Ovary (tissue), 9 donors: ENCODE data around the gene DSCAM. TPM values are rescaled to one million over a fixed set of nuclear protein-coding genes. Genes with fewer than 3 reads are reported as not detected.

ENCODE experiments used
- DNase-seq, 5 donors: peaks; one replicate each; pipeline ENCODE4 v3.0.0-alpha.2; 2019 to 2020
- H3K27ac ChIP-seq, 2 donors: fragments of 200-600 bp; one replicate each; pipeline versions ENCODE4 v1.5.1 to v1.8.0; 2019 to 2022
- H3K27me3 ChIP-seq: fragments of 200-600 bp; one replicate; pipeline ENCODE4 v1.8.0; 2022
- H3K36me3 ChIP-seq: fragments of 200-600 bp; sonication (generic); one replicate; pipeline ENCODE4 v1.5.1; 2019
- H3K4me1 ChIP-seq: one replicate; pipeline ENCODE4 v1.8.1; 2013; ENCODE audit warnings: mild to moderate bottlenecking, moderate library complexity; ENCODE audit not compliant: insufficient read depth
- H3K4me3 ChIP-seq: fragments of 200-600 bp; sonication (generic); one replicate; pipeline ENCODE4 v1.5.1; 2017
- H3K9me3 ChIP-seq, 2 donors: fragments of 200-600 bp in 1 of 2; sonication (generic) in 1 of 2; one replicate each; pipeline versions ENCODE4 v1.5.1 to v1.8.1; 2013 to 2019; ENCODE audit warnings: mild to moderate bottlenecking in 1 of 2, moderate library complexity in 1 of 2
- EP300 ChIP-seq: sonication (generic); formaldehyde crosslinking; IDR thresholded peaks from one replicate; pipeline ENCODE4 v1.6.1; 2017; ENCODE audit warnings: antibody characterized with exemption
- POLR2A ChIP-seq: fragments of 450-650 bp; IDR thresholded peaks from one replicate; pipeline ENCODE4 v1.6.1; 2017; ENCODE audit warnings: antibody characterized with exemption, mild to moderate bottlenecking, moderate library complexity
- WGBS, 3 donors: extraction: QIAGEN DNeasy Blood & Tissue Kit in 1 of 3; methylation state at CpG; one replicate each; pipeline versions ENCODE4 v1.1.5 to v1.1.7; 2013 to 2017; 5-methylcytosine and 5-hydroxymethylcytosine counted together
- intact Hi-C, 4 donors: fragments of 100-400 bp; cut with DNase I; formaldehyde crosslinking; loops; one replicate each; pipeline versions ENCODE4 v1.11.0 to v1.15.1; 2022 to 2023
- polyA plus RNA-seq, 2 donors: library from polyadenylated mRNA; stranded (reverse); fragments of 200-250 nt in 1 of 2; fragments of 350-450 nt in 1 of 2; fragmentation: Illumina TruSeq in 1 of 2; extraction: RNeasy Lipid Tissue Mini Kit (QIAGEN cat#74804) in 1 of 2; gene quantifications; one replicate each; pipeline ENCODE4 v1.2.3, GENCODE V29; 2013 to 2014
- total RNA-seq, 7 donors: library from RNA; depleted of rRNA in 2 of 7; stranded (reverse); fragments of >200 nt in 2 of 7; fragmentation: NEBNext Ultra II Directional in 3 of 7; extraction: Animal tissue kit (Norgen Biotek cat#: 25700) in 3 of 7; gene quantifications; one replicate each; pipeline versions ENCODE4 v1.1.0 to v1.2.4, GENCODE V29; 2016 to 2023
- TF ChIP-seq, protein P1 (sequence below), 3 donors: fragments of 450-650 bp in 2 of 3; fragments of 200-600 bp in 1 of 3; IDR thresholded peaks; one replicate each; pipeline versions ENCODE4 v1.5.1 to v1.8.0; 2016 to 2022; ENCODE audit warnings: antibody characterized with exemption in 3 of 3, mild to moderate bottlenecking in 1 of 3
- donor health status: DM: no; HTN: no; CAD: no; lungs with moderate emphysema.
- donor health status: DM: no; HTN: no; CAD: no.
- donor health status: Bipolar disorder and iron deficiency.
- donor health status: DM: yes; HTN: yes; CAD: no.
- donor health status: DM: no; HTN: no; CAD: no.
- donor health status: DM: yes; HTN: yes; CAD: no.

Gene DSCAM
- total and polyA plus RNA-seq, 9 donors, result under 0.01 to 0.12 (median 0.04) TPM; not detected in 5

DNA sequence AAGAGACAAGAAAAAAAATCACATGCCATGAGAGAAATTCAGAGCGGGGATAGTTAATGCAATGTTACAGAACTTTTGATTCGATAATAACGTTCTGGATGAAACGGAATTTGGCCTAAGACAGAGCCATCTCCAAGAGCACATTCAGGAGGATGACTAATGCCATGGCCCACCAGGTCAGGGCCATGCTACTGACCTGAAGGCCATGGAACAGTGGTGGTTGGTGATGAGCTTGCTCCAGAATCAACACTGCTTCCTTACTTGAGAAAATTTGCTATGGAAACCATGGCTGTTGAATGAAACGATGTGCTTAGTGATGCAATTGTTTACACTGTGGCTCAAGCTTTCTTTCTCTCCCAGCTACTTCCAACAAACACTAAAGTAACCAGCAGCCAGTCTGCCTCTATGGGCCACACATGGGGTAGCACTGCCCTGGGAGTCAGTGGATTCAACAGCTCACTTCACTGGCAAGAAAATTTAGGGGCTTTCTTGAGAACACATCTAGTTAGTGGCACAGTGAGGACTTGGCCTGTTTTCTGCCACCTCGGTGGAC is 680.6 kb downstream of the DSCAM start:
- no peaks in the 10 kb centered on the region for H3K9me3 ChIP-seq
- no peaks in the 10 kb centered on the region for H3K36me3 ChIP-seq
- H3K27me3 ChIP-seq, result no peaks in the 10 kb centered on the region
- TF ChIP-seq, protein P1, sequence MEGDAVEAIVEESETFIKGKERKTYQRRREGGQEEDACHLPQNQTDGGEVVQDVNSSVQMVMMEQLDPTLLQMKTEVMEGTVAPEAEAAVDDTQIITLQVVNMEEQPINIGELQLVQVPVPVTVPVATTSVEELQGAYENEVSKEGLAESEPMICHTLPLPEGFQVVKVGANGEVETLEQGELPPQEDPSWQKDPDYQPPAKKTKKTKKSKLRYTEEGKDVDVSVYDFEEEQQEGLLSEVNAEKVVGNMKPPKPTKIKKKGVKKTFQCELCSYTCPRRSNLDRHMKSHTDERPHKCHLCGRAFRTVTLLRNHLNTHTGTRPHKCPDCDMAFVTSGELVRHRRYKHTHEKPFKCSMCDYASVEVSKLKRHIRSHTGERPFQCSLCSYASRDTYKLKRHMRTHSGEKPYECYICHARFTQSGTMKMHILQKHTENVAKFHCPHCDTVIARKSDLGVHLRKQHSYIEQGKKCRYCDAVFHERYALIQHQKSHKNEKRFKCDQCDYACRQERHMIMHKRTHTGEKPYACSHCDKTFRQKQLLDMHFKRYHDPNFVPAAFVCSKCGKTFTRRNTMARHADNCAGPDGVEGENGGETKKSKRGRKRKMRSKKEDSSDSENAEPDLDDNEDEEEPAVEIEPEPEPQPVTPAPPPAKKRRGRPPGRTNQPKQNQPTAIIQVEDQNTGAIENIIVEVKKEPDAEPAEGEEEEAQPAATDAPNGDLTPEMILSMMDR (IDR thresholded peaks at IDR 0.05), result no peak
- no peak for TF ChIP-seq POLR2A
- no peak for TF ChIP-seq EP300
- WGBS, 3 donors, result 77 to 84% (median 80%) methylated on average over 6 of the region's 6 CpGs
- no peak for DNase-seq
- no peaks in the 10 kb centered on the region for H3K4me1 ChIP-seq
- intact Hi-C loops, result no loop called here
- H3K27ac ChIP-seq, result no peak overlapping the region
- H3K4me3 ChIP-seq, result no peak overlapping the region

DNA sequence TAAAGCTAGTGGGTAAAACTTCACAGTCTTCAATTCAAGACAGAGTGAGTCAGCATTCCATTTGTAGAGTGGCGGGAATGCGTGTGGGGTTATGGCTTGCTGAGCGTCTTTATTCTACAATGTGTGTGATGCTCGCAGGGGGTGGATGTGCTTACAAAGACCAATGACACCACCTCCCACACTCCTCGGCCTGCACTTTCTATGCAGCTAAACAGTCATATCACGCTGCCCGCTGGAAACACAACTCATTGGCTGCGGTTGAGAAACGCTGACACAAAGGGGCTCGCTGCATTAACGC is 681.2 kb downstream of the DSCAM start:
- no peak for TF ChIP-seq EP300
- TF ChIP-seq, protein P1 (IDR thresholded peaks at IDR 0.05), result no peak
- no peak for TF ChIP-seq POLR2A
- Histone ChIP-seq H3K27ac (no peak overlapping the region), H3K36me3 (no peaks in the 10 kb centered on the region), H3K4me1 (no peaks in the 10 kb centered on the region), H3K27me3 (no peaks in the 10 kb centered on the region), H3K9me3 (no peaks in the 10 kb centered on the region), H3K4me3 (no peak overlapping the region)
- no peak for DNase-seq
- WGBS, 3 donors, result 89 to 91% (median 90%) methylated on average over 11 of the region's 11 CpGs
- intact Hi-C loops, result no loop called here

DNA sequence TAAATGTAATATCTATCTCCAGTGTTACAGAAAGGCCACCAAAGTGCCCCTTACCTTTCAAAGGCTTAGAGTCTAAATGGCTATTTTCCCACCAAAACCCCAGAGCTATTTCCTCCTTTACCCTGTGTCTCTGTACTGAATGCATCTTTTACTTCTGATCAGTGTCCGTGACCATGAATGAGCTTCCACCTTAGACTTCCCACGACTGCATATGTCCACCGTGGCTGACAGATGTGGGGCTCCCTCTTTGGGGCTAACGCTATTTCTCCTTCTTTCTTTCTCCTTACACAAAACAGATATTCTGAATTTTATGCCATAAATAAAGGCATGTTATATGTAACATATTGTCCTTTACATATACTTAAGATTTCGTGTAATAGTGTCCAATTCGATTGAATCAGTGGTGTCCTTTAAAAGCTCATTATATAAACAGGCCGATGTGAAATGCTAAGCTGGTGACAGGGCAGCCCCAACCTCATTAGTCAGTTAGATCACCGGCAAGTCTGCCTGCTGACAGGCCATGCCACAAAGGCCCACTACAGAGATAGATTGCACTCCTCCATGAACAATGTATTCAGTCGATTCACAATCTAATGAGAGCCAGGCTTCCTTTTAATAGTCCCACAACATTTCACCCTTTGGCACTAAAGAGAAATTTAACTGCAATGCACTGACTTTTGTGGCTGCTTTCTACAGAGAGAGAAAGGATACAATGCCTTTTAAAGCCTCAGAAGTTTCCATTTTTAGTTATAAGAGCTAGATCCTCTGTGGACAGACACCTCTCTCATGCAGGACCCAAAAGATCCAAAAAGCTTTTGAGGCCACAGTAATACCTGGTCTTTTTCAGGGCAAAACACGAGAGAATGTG is 681.8 kb downstream of the DSCAM start:
- H3K4me3 ChIP-seq, result no peak overlapping the region
- no peaks in the 10 kb centered on the region for H3K36me3 ChIP-seq
- no peak for DNase-seq
- WGBS, 3 donors, result 80 to 88% (median 86%) methylated on average over 10 of the region's 10 CpGs
- TF ChIP-seq, protein P1 (IDR thresholded peaks at IDR 0.05), result no peak
- TF ChIP-seq EP300 (no peak), POLR2A (no peak)
- no peaks in the 10 kb centered on the region for H3K27me3 ChIP-seq
- no peak overlapping the region for H3K27ac ChIP-seq
- no peaks in the 10 kb centered on the region for H3K4me1 ChIP-seq
- intact Hi-C loops, result no loop called here
- no peaks in the 10 kb centered on the region for H3K9me3 ChIP-seq

DNA sequence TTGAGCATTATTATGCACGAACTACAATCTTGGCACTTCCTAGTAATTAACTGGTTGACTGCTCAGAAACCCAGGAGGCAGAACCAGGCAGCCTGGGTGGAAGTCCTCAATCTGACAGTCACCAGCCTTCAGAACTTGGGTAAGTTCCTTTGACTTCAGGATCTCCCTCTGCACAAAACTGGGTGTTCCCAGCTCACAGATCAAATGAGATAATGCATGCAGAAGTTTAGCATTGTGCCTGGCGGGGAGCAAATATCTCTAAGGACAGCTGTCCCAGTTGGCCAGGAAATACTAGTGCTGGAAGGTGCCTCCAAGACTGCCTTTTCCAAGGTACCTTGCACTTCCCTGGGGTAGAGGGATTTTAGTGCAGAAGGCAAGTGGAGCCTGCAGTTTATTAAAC is 684.9 kb downstream of the DSCAM start:
- no peak for DNase-seq
- Histone ChIP-seq H3K9me3 (no peaks in the 10 kb centered on the region), H3K4me1 (no peaks in the 10 kb centered on the region), H3K36me3 (no peaks in the 10 kb centered on the region), H3K27ac (no peak overlapping the region), H3K4me3 (no peak overlapping the region), H3K27me3 (no peaks in the 10 kb centered on the region)
- TF ChIP-seq POLR2A (no peak), EP300 (no peak)
- TF ChIP-seq, protein P1 (IDR thresholded peaks at IDR 0.05), result no peak
- WGBS, 3 donors, result 23 to 50% (median 32%) methylated on average over 2 of the region's 2 CpGs
- intact Hi-C loops, result no loop called here
